HG03135 (cell line): Measurements from ENCODE around the gene CDH8.
"Not testable (repeated sequence)": the region's sequence is repeated elsewhere in the genome, so short reads cannot be mapped to it uniquely, and the experiment has no call there.

Experiments used
- ATAC-seq: cut with Tn5 transposase; IDR thresholded peaks from one replicate; pipeline ENCODE4 v1.9.1; 2021; ENCODE audit warnings: mild to moderate bottlenecking, moderate library complexity; ENCODE audit not compliant: unreplicated experiment

The CDH8 gene

GRCh38 chr16:61797296-61797795 is 238.9 kb downstream of the CDH8 start:
- no peak for ATAC-seq

DNA sequence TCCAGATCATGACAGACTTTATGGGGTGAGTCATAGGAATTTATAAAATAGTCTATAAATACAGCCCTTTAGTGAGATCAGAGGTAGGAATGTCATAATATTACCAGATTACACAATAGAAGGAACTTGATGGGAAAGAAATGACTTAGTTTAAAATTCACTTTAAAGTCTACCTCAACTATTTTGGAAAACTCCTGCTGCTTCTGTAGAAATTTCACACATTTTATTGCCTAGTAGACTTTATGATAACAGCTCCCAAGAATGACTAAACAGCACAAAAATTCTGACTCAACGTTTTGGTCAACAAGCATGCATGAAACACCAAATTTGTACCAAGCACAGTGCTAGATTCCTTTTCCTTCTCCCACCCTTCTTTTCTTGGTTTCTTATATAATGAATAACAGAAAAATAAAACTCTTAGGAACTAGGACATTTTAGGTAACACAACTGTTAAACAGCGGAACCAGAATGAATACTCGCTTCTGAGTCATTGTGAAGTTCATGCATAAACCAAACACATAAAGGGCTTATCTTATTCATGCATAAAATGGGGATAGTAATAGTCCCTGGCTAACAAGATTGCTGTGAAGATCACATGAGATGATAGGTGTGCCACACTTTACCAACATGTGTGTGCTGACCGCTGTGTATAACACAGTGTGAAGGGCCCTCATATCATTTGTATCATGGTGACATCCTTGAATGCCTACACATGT is 243.9 kb downstream of the CDH8 start:
- no peak for ATAC-seq

DNA sequence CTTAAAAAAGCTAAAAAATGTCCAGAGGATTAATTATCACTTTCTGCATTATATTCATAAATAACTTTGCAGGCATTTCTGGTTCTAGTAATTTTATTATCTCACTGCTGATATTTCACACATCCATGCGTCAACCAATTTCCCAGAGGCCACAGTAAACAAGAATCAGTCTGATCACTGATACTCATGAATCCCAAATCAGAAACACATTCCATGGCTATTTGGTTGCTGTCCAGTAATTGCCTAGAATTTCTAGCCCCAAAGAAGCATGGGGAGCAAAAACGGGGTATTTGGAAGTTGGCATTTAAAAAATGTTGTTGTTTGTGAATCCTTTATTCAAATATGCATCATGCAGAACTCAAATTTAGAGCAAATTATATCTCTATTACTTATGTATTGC is 244.8 kb downstream of the CDH8 start:
- ATAC-seq = no peak

GRCh38 chr16:61781855-61782254 is 254.4 kb downstream of the CDH8 start:
- not testable (repeated sequence) for ATAC-seq

DNA sequence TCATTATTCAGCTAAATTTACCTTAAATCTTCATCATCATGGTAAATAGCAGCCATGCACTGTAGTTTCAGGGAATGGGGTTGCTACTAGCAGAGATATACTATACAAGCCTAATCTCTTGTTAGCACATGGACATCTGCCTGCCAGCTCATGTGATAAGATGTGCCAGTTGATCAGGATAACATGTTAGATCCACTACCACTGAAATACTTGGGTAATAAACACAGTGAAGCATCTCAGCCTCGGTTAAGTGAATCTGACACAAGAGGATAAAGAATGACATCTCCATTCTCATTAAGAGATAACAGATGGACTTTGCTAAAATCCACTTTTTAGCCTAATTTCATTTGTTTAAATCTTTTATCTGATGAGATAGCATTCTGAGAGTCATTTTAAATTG is 256.1 kb downstream of the CDH8 start:
- ATAC-seq = no peak

DNA sequence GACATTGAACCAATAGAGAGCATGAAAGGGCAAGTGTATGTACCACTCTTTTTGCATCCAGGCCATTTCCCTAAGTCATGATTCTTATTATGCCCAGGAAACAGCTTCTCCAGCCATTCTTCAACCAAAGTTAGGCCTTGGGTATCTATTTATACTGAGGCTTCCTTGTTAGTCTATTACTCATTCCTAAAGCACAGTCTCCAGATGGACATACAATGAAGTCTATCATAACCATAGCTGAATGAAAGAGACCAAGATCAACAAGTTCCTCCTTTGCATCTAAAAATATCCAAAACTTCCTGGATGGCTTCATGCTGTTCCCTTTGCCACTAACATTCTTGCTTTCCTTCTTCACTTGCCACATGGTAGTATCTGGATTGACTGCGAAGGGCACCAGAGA is 265.9 kb downstream of the CDH8 start:
- ATAC-seq = no peak

- no peak for ATAC-seq
Observed at GRCh38 chr16:61763991-61764390, 272.2 kb downstream of the CDH8 start.

- no peak for ATAC-seq
Observed at GRCh38 chr16:61763013-61763412, 273.2 kb downstream of the CDH8 start.

DNA sequence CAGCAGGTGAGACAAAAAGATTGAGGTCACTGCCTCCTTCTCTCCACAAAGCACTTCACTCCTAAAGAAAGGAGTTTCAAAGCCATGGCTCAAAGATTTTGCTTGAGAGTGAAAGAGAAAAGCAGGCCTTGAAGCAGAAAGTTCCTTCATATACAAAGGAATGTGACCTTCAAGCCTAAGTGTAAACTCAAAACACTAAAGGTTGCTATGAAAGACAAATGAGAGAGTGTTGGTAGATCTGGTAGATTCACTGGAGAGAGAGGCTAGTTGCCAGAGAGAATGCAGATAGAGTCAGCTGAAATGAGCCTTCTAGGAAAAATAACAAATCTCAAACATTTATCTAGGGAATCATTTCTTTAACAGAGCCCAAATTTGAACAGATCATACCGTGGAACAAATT is 305.2 kb downstream of the CDH8 start:
- ATAC-seq = no peak

DNA sequence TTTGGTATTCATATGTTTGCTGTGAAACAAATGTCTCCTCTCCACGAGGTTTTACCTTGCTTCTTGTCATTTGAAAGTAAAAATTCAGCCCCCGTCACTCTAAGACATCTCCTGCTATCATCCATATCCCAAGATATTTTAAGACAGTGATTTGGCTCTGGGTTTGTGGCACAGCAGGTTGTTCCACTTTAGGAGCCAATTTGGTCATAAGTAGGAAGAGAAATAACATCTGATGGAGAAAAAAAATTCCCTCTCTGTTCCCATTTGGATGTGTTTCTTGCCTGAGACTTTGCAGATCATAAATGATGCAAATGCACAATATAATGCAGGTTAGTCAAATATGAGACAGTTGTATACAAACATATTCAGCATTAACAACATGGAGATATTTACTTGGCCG is 309.5 kb downstream of the CDH8 start:
- ATAC-seq = no peak

- no peak for ATAC-seq
Observed at GRCh38 chr16:61726125-61726524, 310.1 kb downstream of the CDH8 start.

DNA sequence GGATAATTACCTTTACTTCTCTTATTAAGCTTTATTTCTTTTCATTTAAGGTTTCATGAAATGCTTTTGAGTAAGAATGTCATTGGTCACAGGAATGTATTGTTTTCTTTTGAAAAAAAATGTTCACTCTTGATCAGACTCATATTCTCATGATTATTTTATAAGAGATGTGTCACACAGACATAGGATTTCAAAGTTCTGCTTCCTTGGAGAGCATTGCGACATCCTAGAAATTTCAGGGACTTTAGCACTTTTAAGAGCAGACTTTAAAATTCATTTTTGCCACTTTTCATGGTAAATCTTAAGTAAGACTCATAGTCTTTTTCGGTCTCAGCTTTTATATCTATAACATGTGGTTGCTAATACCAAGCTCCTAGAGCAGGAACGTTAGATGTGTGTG is 314.7 kb downstream of the CDH8 start:
- ATAC-seq = no peak

- ATAC-seq = no peak
Observed at GRCh38 chr16:61715393-61715792, 320.8 kb downstream of the CDH8 start.

DNA sequence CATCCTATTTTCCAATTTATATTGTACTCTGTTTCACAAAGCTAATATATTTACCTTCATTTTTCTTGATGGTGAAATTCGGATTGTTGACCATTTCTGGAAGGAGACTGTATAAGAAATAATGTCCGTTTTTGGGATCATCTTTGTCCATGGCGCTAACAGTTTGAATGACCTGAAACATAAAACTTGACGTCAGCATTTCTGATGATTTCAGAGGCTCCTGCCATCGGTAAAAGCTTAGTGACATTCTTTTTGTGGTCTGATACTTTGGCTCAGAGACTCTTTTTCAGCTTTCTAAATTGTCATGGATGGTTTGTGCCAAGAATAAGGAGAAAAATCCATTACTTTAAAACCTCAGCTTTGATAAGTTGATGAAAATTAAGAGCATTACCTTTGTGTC is 322.5 kb downstream of the CDH8 start:
- ATAC-seq = no peak

DNA sequence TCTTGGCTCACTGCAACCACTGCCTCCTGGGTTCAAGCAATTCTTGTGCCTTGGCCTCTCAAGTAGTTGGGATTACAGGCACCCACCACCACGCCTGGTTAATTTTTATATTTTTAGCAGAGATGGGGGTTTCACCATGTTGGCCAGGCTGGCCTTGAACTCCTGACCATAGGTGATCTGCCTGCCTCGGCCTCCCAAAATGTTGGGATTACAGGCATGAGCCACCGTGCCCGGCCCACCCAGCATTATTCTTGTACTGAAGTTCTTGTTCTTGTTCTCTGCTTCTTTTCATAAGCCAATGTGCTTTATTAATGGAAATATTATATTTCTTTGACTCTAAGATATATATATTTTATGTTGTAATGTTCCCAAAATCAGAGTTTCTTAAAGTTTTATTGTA is 336.6 kb downstream of the CDH8 start:
- ATAC-seq = not testable (repeated sequence)

DNA sequence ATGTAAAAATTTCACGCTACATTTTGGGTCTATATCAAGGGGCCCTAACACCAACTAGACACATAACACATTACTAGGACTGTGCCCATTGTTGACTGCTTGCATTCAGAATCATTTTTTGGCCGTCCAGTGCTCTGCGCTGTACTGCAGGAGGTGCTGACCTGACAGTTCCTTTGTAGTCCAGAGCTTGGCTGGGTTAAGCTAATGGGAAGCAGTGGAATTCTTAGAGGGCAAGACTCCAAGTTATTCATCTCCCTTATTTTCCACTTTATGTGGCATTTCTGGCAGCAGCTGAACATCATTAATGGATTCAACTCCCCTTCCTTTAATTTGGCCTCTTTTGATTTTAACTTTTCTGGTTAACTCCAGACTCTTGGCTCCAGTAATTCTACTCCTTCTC is 351.7 kb downstream of the CDH8 start:
- no peak for ATAC-seq

DNA sequence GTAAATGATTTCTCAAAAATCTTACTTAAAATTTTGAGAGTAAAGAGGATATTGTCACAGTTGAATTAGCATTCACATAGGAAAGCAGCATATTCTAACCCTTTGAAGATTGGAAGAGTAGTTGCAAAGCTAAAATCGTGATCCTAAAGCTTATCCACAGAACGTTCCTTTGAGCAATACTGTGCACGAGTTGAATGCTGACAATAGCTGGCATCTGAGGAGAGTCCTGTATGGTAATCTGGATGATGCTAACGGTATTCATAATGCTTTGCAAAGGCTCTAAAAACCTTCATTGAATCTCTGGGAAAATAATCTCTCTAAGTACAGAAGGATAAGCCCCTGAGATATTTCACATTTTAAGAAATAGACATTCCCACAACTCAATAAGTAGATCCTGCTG is 354.6 kb downstream of the CDH8 start:
- no peak for ATAC-seq

DNA sequence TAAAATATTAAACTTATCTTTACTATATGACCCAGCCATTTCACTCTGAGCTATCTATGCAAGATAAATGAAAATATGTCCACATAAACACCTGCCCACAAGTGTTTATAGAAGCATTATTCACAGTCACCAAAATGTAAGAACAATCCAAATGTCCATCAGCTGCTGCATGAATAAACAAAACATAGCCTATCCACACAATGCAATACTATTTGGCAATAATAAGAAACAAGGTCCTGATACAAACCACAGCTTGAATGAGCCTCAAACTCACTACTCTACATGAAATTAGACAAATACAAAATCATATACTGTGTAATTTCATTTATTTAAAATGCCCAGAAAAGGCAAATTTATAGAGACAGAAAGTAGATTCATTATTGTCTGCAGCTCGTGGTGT is 355.1 kb downstream of the CDH8 start:
- no peak for ATAC-seq

DNA sequence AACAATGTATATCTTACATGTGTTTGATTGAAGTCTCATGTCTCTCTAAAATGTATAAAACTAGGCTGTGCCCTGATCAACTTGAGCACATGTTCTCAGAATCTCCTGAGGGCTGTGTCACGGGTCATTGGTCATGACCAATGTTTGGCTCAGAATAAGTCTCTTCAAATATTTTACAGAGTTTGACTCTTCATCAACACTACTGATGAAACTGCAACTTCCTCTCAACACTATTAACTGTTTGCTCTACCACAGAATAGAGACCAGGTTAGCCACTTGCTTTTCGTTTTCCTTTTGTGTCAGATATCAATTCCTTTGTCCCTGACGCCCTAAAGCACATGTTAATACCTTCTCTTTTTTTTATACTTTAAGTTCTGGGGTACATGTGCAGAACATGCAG is 358.1 kb downstream of the CDH8 start:
- no peak for ATAC-seq

DNA sequence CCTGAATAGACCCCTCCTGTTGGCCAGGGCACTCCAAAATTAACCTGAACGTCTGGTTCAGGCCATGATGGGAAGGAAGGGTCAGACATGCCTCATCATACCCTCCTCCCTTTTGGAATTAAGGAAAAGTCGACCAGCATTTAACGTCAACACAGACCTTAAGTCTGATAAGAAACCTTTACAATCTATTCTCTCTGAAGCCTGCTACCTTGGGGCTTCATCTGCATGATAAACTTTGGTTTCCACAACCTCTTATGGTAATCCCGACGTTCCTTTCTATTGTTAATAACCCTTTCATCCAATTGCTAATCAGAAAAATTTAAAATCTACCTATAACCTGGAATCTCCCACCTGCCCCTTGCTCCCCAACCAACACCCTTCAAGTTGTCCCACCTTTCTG is 358.5 kb downstream of the CDH8 start:
- no peak for ATAC-seq

DNA sequence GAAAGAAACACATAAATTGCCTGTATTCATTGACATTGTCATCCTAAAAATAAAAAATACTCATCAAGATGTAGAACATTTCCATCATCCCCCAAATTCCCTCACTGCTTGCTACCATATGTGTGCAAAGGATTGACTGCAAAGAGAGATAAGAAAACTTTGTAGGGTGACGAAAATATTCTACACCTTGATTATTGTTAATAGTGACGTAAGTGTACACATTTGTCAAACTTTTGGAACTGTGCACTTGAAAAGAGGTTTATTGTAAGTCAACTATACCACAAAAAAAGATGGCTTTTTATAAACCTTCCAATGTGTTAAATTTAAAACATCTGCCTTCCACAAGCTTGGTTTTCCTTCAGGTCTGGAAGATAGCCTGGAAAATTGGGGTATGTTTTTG is 359.5 kb downstream of the CDH8 start:
- ATAC-seq = no peak

GRCh38 chr16:61671161-61671560 is 365.1 kb downstream of the CDH8 start:
- no peak for ATAC-seq

DNA sequence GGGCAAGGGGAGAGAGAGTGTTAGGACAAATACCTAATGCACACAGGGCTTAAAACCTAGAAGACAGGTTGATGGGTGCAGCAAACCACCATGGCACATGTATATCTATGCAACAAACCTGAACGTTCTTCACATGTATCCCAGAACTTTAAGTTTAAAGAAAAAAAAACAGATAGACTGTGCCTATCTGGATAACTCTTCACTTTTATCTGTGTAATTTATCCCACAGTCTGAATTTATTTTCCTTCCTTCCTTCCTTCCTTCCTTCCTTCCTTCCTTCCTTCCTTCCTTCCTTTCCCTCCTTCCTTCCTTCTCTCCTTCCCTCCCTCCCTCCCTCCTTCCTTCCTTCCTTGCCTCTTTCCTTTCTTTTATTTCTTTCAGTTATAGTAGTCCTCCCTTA is 370.7 kb downstream of the CDH8 start:
- no peak for ATAC-seq
